ENCODE measurements around the gene POR.
"Not testable (repeated sequence)": the region's sequence is repeated elsewhere in the genome, so short reads cannot be mapped to it uniquely, and the experiment has no call there.

Gene POR

GRCh38 chr7:75914655-75915415, at the start of gene POR:
POR (plus strand) TSS chr7:75915155; CDS start chr7:75954002, 38,847 bp downstream.
- peak; percentile 96 for DNase-seq (ENCODE audit: low spot score)

- no peak for DNase-seq (ENCODE audit: low spot score)
Observed at GRCh38 chr7:75866114-75866488, 48.9 kb upstream of the POR start.

DNA sequence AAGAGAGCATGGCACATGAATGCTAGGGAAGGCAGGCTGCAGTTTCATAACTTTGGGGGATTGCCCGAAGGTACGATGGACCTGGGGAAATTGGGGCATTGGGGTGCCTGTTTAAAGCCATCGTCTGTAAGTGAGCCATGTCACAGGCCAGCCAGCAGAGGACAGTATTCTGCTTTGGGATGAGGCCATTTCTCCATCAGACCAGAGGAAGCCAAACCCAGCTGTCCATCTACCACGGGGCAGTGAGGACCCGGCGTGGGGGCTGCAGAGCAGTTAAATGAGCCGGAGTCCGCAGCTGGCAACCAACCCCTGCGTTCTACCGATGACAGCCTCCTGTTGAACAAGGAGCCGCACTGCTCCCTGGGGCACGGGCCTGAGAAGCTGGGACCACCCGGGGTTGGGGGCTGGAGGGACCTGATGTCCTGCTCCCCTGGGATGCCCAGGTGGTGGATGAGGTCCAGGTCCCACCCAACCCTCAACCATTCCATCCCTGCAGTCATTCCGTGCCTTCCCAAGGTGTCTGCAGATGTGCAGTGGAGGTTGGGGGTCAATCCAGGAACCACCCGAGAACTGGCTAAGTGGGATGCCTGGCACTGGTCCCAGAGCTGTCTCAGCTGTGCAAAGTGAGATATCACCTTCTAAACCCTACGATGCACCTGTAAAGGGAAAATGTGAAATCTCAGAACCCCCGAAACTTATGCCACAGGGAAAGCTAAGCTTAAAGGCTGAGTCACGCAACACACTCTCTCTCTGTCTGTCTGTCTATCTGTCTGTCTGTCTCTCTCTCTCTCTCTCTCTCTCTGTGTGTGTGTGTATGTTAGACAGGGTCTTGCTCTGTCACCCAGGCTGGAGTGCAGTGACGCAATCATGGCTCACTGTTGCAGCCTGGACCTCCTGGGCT, 48.2 kb upstream of the POR start:
- DNase-seq (ENCODE audit: low spot score), result peak; percentile 46

DNA sequence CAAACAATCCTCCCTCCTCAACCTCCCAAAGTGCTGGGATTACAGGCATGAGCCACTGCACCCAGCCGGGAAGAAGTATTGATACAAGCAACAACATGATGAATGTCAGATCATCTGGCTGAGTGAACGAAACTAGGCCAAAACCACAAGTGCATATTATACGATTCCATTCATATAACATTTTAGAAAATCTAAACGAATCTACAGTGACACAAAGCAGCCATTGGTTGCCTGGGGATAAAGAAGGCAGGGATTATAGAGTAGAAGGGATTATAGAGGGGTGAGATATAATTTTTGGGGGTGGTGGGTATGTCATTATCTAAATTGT, 47.6 kb upstream of the POR start:
- DNase-seq (ENCODE audit: low spot score), result no peak

- DNase-seq (ENCODE audit: low spot score), result no peak
Observed at GRCh38 chr7:75868153-75868552, 46.8 kb upstream of the POR start.

DNA sequence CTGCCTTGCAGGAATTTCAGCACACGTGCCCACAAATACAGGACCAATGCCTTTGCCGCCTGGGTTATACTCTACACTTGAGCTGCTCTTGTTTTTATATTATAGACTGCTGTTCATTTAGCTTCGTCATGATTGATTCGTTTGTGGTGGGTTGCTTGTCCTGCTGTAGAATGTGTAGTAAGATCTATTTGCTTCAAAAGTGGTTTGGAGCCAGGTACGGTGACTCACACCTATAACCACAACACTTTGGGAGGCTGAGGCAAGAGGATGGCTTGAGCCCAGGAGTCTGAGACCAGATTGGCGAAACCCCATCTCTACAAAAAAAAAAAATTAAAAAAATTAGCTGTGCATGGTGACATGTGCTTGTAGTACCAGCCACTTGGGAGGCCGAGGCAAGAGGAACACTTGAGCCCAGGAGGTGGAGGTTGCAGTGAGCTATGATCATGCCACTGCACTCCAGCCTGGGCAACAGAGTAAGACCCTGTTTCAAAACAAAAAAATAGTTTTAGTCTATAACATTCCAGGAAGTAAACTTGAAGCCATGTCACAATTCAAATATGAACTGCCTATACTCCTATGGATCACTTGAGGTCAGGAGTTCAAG, 45.1 kb upstream of the POR start:
- DNase-seq (ENCODE audit: low spot score), result no peak

DNA sequence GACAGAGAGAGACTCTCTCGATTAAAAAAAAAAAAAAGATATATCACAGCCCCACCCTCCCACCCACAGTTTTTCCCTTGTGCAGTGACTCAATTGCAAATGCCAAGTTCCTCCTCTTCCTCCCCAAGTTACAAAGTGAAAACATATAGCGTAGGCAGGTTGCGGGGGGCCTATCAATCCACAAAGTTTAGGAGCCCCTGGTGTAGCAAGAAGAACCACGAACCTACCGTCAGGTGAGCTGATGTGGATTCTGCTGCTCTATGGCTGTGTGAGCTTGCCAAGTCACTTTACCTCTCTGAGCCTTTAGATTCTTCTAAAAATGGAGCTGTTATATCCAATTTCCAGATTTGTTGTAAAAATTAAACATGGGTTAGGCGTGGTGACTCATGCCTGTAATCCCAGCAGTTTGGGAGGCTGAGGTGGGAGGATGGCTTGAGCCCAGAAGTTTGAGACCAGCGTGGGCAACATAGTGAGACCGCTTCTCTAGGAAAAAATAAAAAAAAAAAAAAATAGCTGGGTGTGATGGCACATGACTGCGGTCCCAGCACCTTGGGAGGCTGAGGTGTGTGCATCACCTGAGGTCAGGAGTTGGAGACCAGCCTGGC, 44.3 kb upstream of the POR start:
- DNase-seq (ENCODE audit: low spot score), result no peak

GRCh38 chr7:75872073-75872782, 42.7 kb upstream of the POR start:
- DNase-seq (ENCODE audit: low spot score), result no peak

DNA sequence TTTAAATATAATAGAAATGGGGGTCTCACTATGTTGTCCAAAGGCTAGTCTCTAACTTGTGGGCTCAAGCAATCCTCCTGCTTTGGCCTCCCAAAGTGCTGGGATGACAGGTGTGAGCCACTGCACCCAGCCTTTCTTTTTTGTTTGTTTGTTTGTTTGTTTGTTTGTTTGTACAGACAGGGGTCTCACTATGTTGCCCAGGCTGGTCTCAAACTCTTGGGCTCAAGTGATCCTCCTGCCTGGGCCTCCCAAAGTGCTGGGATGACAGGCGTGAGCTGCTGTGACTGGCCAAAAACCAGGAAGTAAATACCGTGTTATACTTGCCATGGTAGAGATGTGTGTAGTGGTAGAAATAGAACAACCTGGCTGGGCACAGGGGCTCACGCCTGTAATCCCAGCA, 40.8 kb upstream of the POR start:
- not testable (repeated sequence) for DNase-seq (ENCODE audit: low spot score)

- DNase-seq (ENCODE audit: low spot score), result no peak
Observed at GRCh38 chr7:75875113-75876080, 39.6 kb upstream of the POR start.

DNA sequence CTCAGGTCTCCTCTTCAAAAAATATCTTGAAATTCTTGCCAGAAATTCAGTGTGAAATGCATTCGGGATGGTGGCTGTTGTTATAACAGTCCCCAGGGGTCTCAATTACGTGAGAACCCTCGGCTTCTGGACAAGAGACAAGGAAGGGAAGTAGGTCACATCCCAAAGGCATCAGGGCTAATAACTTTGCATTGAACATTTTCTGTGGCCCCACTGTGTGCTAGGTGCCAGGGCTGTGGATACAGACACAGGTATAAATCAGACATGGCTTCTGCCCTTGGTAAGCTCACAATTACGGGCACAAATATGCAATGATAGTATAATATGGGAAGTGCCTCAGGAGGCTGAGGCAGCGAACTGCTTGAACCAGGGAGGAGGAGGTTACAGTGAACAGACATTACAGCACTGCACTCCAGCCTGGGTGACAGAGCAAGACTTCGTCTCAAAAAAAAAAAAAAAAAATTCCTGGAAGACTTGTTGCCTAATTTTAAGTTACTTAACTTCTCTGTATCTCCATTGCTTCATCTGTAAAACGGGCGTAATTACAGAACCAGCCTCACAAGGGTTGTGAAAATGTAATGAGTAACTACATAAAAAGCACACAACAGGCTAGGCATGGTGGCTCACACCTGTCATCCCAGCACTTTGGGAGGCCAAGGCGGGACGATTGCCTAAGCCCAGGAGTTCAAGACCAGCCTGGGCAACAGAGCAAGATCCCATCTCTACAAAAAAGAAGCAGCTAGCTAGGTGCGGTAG, 38.7 kb upstream of the POR start:
- no peak for DNase-seq (ENCODE audit: low spot score)

GRCh38 chr7:75878312-75878768, 36.6 kb upstream of the POR start:
- DNase-seq (ENCODE audit: low spot score), result no peak

DNA sequence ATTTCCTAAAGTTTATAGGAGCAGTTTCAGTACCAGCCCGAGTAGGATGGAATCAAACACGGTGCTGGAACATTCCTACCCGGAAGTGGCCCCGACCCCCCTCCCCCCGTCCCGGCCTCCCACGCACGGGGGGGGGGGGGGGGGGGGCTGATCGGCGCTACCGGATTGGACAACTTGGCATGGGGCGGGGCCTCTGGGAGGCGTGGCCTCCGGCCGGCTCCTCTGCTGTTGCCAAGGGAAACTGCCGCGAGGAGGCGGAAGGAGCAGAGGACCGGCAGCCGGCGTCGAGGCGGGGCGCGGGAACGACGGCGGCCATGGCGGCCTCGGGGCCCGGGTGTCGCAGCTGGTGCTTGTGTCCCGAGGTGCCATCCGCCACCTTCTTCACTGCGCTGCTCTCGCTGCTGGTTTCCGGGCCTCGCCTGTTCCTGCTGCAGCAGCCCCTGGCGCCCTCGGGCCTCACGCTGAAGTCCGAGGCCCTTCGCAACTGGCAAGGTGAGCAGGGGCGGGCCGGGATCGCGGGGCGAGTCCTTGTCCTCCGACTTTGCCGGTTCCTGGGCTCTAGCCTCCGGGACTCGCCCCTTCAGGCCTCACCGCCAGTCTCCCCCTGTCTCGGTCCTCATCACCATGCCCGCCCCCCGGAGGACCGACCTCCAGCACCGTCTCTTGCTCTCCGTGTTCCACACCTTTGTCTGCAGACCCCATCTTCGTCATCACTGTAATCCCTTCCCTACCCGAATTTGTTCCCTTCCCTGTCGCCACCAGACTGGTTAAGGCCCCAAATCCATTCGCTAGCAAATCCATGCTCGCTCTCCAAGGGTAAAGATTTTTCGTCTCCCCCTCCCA, 36.0 kb upstream of the POR start, which contains the start of gene RHBDD2:
Gene RHBDD2, plus strand, starts transcription at position 266 of the 843 bp plus-strand sequence. Its CDS starts 49 bp downstream, at position 315.
- DNase-seq (ENCODE audit: low spot score), result peak; percentile 99

- DNase-seq (ENCODE audit: low spot score), result no peak
Observed at GRCh38 chr7:75879771-75880184, 35.2 kb upstream of the POR start.

- DNase-seq (ENCODE audit: low spot score), result no peak
Observed at GRCh38 chr7:75880242-75880641, 34.7 kb upstream of the POR start.

- DNase-seq (ENCODE audit: low spot score), result no peak
Observed at GRCh38 chr7:75881436-75882095, 33.4 kb upstream of the POR start.

DNA sequence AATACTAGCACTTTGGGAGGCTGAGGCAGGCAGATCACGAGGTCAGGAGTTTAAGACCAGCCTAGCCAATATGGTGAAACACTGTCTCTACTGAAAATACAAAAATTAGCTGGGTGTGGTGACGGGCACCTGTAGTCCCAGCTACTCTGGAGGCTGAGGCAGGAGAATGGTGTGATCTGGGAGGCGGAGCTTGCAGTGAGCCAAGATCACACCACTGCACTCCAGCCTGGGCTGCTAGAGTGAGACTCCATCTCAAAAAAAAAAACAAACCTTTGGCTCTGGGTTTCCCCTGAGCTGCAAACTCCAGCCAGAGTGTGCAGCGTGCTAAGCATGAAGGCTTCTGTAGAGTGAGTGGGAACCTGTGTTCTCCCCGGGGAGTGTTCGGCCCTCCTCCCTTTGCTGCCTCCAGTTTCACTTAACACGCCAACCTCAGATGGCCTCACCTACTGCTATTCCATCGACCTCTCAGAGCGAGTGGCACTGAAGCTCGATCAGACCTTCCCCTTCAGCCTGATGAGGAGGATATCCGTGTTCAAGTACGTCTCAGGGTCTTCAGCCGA, 31.6 kb upstream of the POR start:
- not testable (repeated sequence) for DNase-seq (ENCODE audit: low spot score)

- DNase-seq (ENCODE audit: low spot score), result no peak
Observed at GRCh38 chr7:75884476-75884875, 30.5 kb upstream of the POR start.
